ENCODE measurements around the gene ATG7.

GRCh38 chr3:11274566-11275142 lies 2.5 kb downstream of the ATG7 start:
- TF ChIP-seq CTCF (IDR thresholded peaks at IDR 0.05) (no peak), POLR2AphosphoS5 (IDR thresholded peaks at IDR 0.05) (no peak), POLR2A (IDR thresholded peaks at IDR 0.05; ENCODE audit: low read depth) (no peak)
